IMR-90 (cell line): ENCODE data around the gene PFKFB2.

ENCODE experiments used
- MAFK ChIP-seq: IDR thresholded peaks from 2 replicates; pipeline ENCODE4 v1.6.1; 2012; ENCODE audit warnings: low read depth, low read length, improper control_type of control experiment
- MAZ ChIP-seq: IDR thresholded peaks from 2 replicates; pipeline ENCODE4 v1.6.1; 2012; ENCODE audit warnings: low read depth, mild to moderate bottlenecking, low read length, improper control_type of control experiment, moderate library complexity, borderline replicate concordance
- MXI1 ChIP-seq: IDR thresholded peaks from 2 replicates; pipeline ENCODE4 v1.6.1; 2012; ENCODE audit warnings: low read depth, mild to moderate bottlenecking, low read length, moderate library complexity, borderline replicate concordance
- NFE2L2 ChIP-seq: fragments of 150-350 bp; IDR thresholded peaks from 2 replicates; pipeline ENCODE4 v1.6.1; 2016; ENCODE audit warnings: low read depth, mild to moderate bottlenecking, low read length
- POLR2A ChIP-seq: IDR thresholded peaks from 2 replicates; pipeline ENCODE4 v1.6.1; 2012; ENCODE audit warnings: mild to moderate bottlenecking, low read depth, low read length
- RFX5 ChIP-seq: IDR thresholded peaks from 2 replicates; pipeline ENCODE4 v1.8.0; 2012; ENCODE audit warnings: low read depth, mild to moderate bottlenecking, low read length, moderate library complexity
- SMC3 ChIP-seq: fragments of 150-350 bp; IDR thresholded peaks from 2 replicates; pipeline ENCODE4 v1.6.1; 2016; ENCODE audit warnings: low read depth, mild to moderate bottlenecking, antibody characterized with exemption, low read length, moderate library complexity
- TF ChIP-seq, protein P1 (sequence below): conservative IDR thresholded peaks from 2 replicates; pipeline ENCODE4 v1.5.1; 2012; ENCODE audit warnings: mild to moderate bottlenecking, low read depth, low read length, improper control_type of control experiment
- TF ChIP-seq, protein P2 (sequence below): fragments of 150-350 bp; IDR thresholded peaks from 2 replicates; pipeline ENCODE4 v1.6.1; 2016; ENCODE audit warnings: low read depth, mild to moderate bottlenecking, low read length, moderate library complexity, borderline replicate concordance

GRCh38 chr1:207115269-207115668 lies 62.2 kb downstream of the PFKFB2 start:
- TF ChIP-seq, protein P1, sequence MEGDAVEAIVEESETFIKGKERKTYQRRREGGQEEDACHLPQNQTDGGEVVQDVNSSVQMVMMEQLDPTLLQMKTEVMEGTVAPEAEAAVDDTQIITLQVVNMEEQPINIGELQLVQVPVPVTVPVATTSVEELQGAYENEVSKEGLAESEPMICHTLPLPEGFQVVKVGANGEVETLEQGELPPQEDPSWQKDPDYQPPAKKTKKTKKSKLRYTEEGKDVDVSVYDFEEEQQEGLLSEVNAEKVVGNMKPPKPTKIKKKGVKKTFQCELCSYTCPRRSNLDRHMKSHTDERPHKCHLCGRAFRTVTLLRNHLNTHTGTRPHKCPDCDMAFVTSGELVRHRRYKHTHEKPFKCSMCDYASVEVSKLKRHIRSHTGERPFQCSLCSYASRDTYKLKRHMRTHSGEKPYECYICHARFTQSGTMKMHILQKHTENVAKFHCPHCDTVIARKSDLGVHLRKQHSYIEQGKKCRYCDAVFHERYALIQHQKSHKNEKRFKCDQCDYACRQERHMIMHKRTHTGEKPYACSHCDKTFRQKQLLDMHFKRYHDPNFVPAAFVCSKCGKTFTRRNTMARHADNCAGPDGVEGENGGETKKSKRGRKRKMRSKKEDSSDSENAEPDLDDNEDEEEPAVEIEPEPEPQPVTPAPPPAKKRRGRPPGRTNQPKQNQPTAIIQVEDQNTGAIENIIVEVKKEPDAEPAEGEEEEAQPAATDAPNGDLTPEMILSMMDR, result no peak
- TF ChIP-seq, protein P2, sequence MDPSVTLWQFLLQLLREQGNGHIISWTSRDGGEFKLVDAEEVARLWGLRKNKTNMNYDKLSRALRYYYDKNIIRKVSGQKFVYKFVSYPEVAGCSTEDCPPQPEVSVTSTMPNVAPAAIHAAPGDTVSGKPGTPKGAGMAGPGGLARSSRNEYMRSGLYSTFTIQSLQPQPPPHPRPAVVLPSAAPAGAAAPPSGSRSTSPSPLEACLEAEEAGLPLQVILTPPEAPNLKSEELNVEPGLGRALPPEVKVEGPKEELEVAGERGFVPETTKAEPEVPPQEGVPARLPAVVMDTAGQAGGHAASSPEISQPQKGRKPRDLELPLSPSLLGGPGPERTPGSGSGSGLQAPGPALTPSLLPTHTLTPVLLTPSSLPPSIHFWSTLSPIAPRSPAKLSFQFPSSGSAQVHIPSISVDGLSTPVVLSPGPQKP, result no peak
- no peak for TF ChIP-seq POLR2A
- no peak for TF ChIP-seq MAFK
- no peak for TF ChIP-seq MAZ
- no peak for TF ChIP-seq SMC3
- TF ChIP-seq NFE2L2, result no peak
- no peak for TF ChIP-seq MXI1
- TF ChIP-seq RFX5, result no peak
